ENCODE data around the gene CLCN3.

Gene CLCN3

GRCh38 chr4:169690787-169691186 lies 70.4 kb downstream of the CLCN3 start:
- no peak overlapping the region for H3K4me3 ChIP-seq (ENCODE audit: low read depth, low read length)
- no peak for DNase-seq (ENCODE audit: low read depth)
- TF ChIP-seq CTCF (IDR thresholded peaks at IDR 0.05; ENCODE audit: control insufficient read depth, extremely low read depth, insufficient read depth), result no peak

GRCh38 chr4:169698331-169698730 lies 78.0 kb downstream of the CLCN3 start:
- no peak overlapping the region for H3K4me3 ChIP-seq (ENCODE audit: low read depth, low read length)
- no peak for DNase-seq (ENCODE audit: low read depth)
- no peak for TF ChIP-seq CTCF (IDR thresholded peaks at IDR 0.05; ENCODE audit: control insufficient read depth, extremely low read depth, insufficient read depth)

GRCh38 chr4:169707958-169708643 lies 87.7 kb downstream of the CLCN3 start:
- H3K4me3 ChIP-seq (ENCODE audit: low read depth, low read length), result no peak overlapping the region
- DNase-seq (ENCODE audit: low read depth), result no peak
- TF ChIP-seq CTCF (IDR thresholded peaks at IDR 0.05; ENCODE audit: control insufficient read depth, extremely low read depth, insufficient read depth), result no peak

- TF ChIP-seq CTCF (IDR thresholded peaks at IDR 0.05; ENCODE audit: control insufficient read depth, extremely low read depth, insufficient read depth), result no peak
- H3K4me3 ChIP-seq (ENCODE audit: low read depth, low read length), result no peak overlapping the region
- no peak for DNase-seq (ENCODE audit: low read depth)
Observed at GRCh38 chr4:169715826-169716225, 95.4 kb downstream of the CLCN3 start.

- DNase-seq (ENCODE audit: low read depth), result no peak
- no peak for TF ChIP-seq CTCF (IDR thresholded peaks at IDR 0.05; ENCODE audit: control insufficient read depth, extremely low read depth, insufficient read depth)
Observed at GRCh38 chr4:169716677-169717076, 96.3 kb downstream of the CLCN3 start.

GRCh38 chr4:169720529-169720928 lies 100.2 kb downstream of the CLCN3 start:
- no peak overlapping the region for H3K4me3 ChIP-seq (ENCODE audit: low read depth, low read length)
- DNase-seq (ENCODE audit: low read depth), result no peak
- no peak for TF ChIP-seq CTCF (IDR thresholded peaks at IDR 0.05; ENCODE audit: control insufficient read depth, extremely low read depth, insufficient read depth)

More at GRCh38 chr4:169716677-169717076, 96.3 kb downstream of the CLCN3 start:
- no peak overlapping the region for H3K4me3 ChIP-seq (ENCODE audit: low read depth, low read length)
